Mucosa of stomach (tissue), 1 donor: ENCODE data around the gene OOSP4B.
"Not testable (repeated sequence)": the region's sequence is repeated elsewhere in the genome, so short reads cannot be mapped to it uniquely, and the experiment has no call there.

Experiments
- H3K27me3 ChIP-seq: one replicate; pipeline ENCODE4 v1.7.0; 2013; ENCODE audit warnings: mild to moderate bottlenecking, low read length; ENCODE audit not compliant: control insufficient read depth, insufficient read depth
- H3K36me3 ChIP-seq: one replicate; pipeline ENCODE4 v1.7.0; 2013; ENCODE audit warnings: low read length; ENCODE audit not compliant: control insufficient read depth, insufficient read depth
- H3K4me1 ChIP-seq: one replicate; pipeline ENCODE4 v1.7.0; 2013; ENCODE audit warnings: mild to moderate bottlenecking, low read length; ENCODE audit not compliant: control insufficient read depth, insufficient read depth
- H3K4me3 ChIP-seq: one replicate; pipeline ENCODE4 v1.7.0; 2013; ENCODE audit warnings: low read length
- H3K9ac ChIP-seq: one replicate; pipeline ENCODE4 v1.7.0; 2013; ENCODE audit warnings: mild to moderate bottlenecking, low read length, moderate library complexity
- H3K9me3 ChIP-seq: one replicate; pipeline ENCODE4 v1.7.0; 2013; ENCODE audit warnings: mild to moderate bottlenecking, low read length, moderate library complexity; ENCODE audit not compliant: control insufficient read depth
- donor health status: Pancreatic carcinoma.

The OOSP4B gene

GRCh38 chr11:60016881-60017280 is at the start of gene OOSP4B:
TSS of gene OOSP4B (plus strand) at chr11:60017181.
- no peak within 1 kb of the TSS for H3K9ac ChIP-seq
- H3K9me3 ChIP-seq: no peaks in the 10 kb centered on the region
- H3K27me3 ChIP-seq: no peaks in the 10 kb centered on the region
- H3K4me1 ChIP-seq: no peaks in the 10 kb centered on the region
- H3K36me3 ChIP-seq: no peaks in the 10 kb centered on the region
- no peak within 1 kb of the TSS for H3K4me3 ChIP-seq

DNA sequence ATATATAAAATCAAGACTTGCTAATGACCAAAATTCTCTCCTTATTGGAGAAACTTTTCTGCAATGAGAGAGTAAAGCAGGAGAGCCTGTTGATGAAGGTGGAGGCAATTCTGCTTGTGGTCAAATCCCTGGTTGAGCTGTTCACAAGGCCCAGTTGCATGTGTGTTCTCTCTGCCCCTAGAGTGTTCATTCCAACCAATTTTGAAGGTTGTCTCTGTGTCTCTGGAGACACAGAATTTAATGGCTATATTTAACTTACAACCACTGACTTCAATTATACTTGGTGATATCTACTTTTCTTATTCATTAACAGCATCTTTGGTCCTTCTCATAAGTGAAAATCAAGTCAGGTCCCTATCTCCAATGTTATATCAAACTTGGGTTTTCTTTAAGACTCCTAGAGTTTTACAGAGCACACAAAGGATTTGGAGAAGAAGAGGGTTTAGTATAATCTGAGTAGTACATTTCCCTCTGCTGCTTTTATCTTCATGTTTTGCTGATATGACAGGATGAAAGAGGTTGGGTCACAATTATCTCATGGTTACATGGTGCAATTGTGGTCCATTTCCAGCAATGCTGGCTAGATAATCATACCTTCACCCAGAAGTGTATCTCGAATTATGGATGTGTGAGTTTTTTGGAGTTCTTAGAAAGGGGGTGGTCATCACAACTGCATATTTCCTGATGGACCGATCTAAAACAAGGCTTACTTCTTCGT is 49.1 kb upstream of the OOSP4B start:
- no peaks in the 10 kb centered on the region for H3K36me3 ChIP-seq
- H3K4me1 ChIP-seq: peaks cover 10% of the 10 kb centered on the region
- H3K9ac ChIP-seq: no peak overlapping the region
- H3K27me3 ChIP-seq: no peaks in the 10 kb centered on the region
- no peaks in the 10 kb centered on the region for H3K9me3 ChIP-seq
- H3K4me3 ChIP-seq: no peak overlapping the region

GRCh38 chr11:59968395-59968783 is 48.6 kb upstream of the OOSP4B start:
- Histone ChIP-seq H3K36me3 (no peaks in the 10 kb centered on the region), H3K27me3 (no peaks in the 10 kb centered on the region)

GRCh38 chr11:59973097-59973496 is 43.9 kb upstream of the OOSP4B start:
- H3K27me3 ChIP-seq: no peaks in the 10 kb centered on the region
- no peaks in the 10 kb centered on the region for H3K36me3 ChIP-seq
- H3K4me3 ChIP-seq: no peak overlapping the region
- peaks cover 7% of the 10 kb centered on the region for H3K4me1 ChIP-seq
- H3K9ac ChIP-seq: no peak overlapping the region
- no peaks in the 10 kb centered on the region for H3K9me3 ChIP-seq

More at GRCh38 chr11:59968395-59968783, 48.6 kb upstream of the OOSP4B start:
- no peaks in the 10 kb centered on the region for H3K9me3 ChIP-seq
- no peak overlapping the region for H3K4me3 ChIP-seq
- H3K9ac ChIP-seq: no peak overlapping the region
- peaks cover 14% of the 10 kb centered on the region for H3K4me1 ChIP-seq

GRCh38 chr11:59981106-59981770 is 35.7 kb upstream of the OOSP4B start:
- H3K27me3 ChIP-seq: no peaks in the 10 kb centered on the region
- no peaks in the 10 kb centered on the region for H3K9me3 ChIP-seq
- H3K36me3 ChIP-seq: no peaks in the 10 kb centered on the region
- H3K4me1 ChIP-seq: no peaks in the 10 kb centered on the region
- no peak overlapping the region for H3K4me3 ChIP-seq
- H3K9ac ChIP-seq: no peak overlapping the region

- not testable (repeated sequence) for H3K9ac ChIP-seq, H3K4me1 ChIP-seq, H3K9me3 ChIP-seq, H3K27me3 ChIP-seq, H3K36me3 ChIP-seq, H3K4me3 ChIP-seq
Observed at GRCh38 chr11:59982037-59982436, 34.9 kb upstream of the OOSP4B start.

DNA sequence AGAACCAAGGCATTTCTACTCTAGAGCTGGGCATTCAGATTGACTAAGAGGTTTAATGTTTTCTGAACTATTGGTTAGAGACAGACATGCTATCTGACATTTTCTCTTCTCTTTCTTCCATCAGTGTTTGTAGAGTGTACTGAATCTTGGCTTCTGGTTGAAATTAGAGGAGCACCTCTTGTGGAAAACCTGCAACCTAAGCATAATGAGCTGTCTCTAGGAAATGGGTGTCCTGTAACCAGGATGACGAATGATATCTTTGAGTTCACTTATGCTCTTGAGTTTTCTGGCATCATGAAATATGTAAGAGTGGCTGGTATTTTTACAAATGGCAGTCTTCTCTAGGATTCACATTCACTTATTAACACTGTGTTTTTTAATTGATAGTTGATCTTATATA is 33.8 kb upstream of the OOSP4B start:
- Histone ChIP-seq H3K4me1 (no peaks in the 10 kb centered on the region), H3K27me3 (no peaks in the 10 kb centered on the region), H3K9ac (no peak overlapping the region), H3K36me3 (no peaks in the 10 kb centered on the region), H3K9me3 (no peaks in the 10 kb centered on the region), H3K4me3 (no peak overlapping the region)

DNA sequence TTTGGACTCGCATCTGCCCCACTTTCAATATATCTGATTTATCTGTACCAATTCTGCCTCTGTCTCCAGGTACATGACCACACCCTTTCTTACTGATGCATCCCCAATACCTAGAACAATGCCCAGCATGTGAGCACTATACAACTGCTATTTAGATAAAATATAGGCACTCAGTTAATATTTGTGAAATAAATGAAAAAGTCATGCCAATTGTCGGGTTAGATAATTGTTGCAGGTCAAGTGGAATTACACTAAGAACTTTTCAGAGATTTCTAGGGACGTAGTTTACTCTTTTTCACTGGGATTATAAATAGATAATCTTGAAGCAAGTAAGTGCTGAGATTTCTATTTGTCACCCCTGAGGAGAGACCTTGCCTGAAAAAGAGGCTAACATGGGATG is 32.6 kb upstream of the OOSP4B start:
- H3K36me3 ChIP-seq: no peaks in the 10 kb centered on the region
- H3K4me1 ChIP-seq: no peaks in the 10 kb centered on the region
- H3K9ac ChIP-seq: no peak overlapping the region
- H3K4me3 ChIP-seq: no peak overlapping the region
- H3K9me3 ChIP-seq: no peaks in the 10 kb centered on the region
- H3K27me3 ChIP-seq: no peaks in the 10 kb centered on the region

- H3K9me3 ChIP-seq: no peaks in the 10 kb centered on the region
- H3K9ac ChIP-seq: no peak overlapping the region
- no peaks in the 10 kb centered on the region for H3K4me1 ChIP-seq
- H3K4me3 ChIP-seq: no peak overlapping the region
- no peaks in the 10 kb centered on the region for H3K27me3 ChIP-seq
- H3K36me3 ChIP-seq: no peaks in the 10 kb centered on the region
Observed at GRCh38 chr11:59990421-59990820, 26.6 kb upstream of the OOSP4B start.

GRCh38 chr11:59992425-59992824 is 24.6 kb upstream of the OOSP4B start:
- Histone ChIP-seq H3K9me3 (no peaks in the 10 kb centered on the region), H3K36me3 (no peaks in the 10 kb centered on the region), H3K27me3 (no peaks in the 10 kb centered on the region), H3K4me3 (no peak overlapping the region), H3K9ac (no peak overlapping the region), H3K4me1 (no peaks in the 10 kb centered on the region)

GRCh38 chr11:59997800-59998199 is 19.2 kb upstream of the OOSP4B start:
- Histone ChIP-seq H3K9ac (no peak overlapping the region), H3K9me3 (no peaks in the 10 kb centered on the region)

GRCh38 chr11:59999691-60000090 is 17.3 kb upstream of the OOSP4B start:
- no peak overlapping the region for H3K4me3 ChIP-seq
- H3K36me3 ChIP-seq: no peaks in the 10 kb centered on the region
- H3K9me3 ChIP-seq: no peaks in the 10 kb centered on the region
- no peaks in the 10 kb centered on the region for H3K27me3 ChIP-seq
- H3K4me1 ChIP-seq: no peaks in the 10 kb centered on the region
- H3K9ac ChIP-seq: no peak overlapping the region

More at GRCh38 chr11:59997800-59998199, 19.2 kb upstream of the OOSP4B start:
- Histone ChIP-seq H3K27me3 (no peaks in the 10 kb centered on the region), H3K36me3 (no peaks in the 10 kb centered on the region), H3K4me3 (no peak overlapping the region), H3K4me1 (no peaks in the 10 kb centered on the region)
